ENCODE measurements around the gene PTK7.
"Not testable (repeated sequence)": the region's sequence is repeated elsewhere in the genome, so short reads cannot be mapped to it uniquely, and the experiment has no call there.

The PTK7 gene

GRCh38 chr6:43119482-43119881 is 43.4 kb downstream of the PTK7 start:
- DNase-seq (ENCODE audit: low read depth), result no peak

GRCh38 chr6:43120101-43120763 is 44.1 kb downstream of the PTK7 start:
- DNase-seq (ENCODE audit: low read depth), result no peak

- no peak for DNase-seq (ENCODE audit: low read depth)
These were observed 45.1 kb downstream of the PTK7 start for GRCh38 chr6:43120944-43121913.

DNA sequence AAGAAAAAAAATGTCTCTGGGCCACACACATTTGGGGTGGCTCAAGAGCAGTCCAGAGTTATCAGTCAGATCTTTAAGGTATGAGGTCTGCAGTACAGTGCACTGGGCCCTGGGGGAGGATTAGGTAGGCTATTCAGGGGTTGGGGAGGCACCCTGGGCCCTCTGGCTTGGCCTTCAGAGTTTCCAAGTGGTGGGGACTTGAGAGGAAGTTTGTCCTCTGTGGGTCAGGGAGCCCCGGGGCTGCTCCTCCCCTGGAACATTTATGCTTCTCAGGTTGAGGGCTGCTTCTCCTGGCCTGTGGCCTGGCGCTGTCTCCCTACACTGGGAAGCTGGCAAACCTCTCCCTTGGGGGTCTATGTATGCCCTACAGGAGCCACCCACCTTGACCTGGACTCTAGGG is 46.0 kb downstream of the PTK7 start:
- DNase-seq (ENCODE audit: low read depth), result no peak

- no peak for DNase-seq (ENCODE audit: low read depth)
These were observed 47.6 kb downstream of the PTK7 start for GRCh38 chr6:43123461-43124314.

- DNase-seq (ENCODE audit: low read depth), result no peak
These were observed 48.4 kb downstream of the PTK7 start for GRCh38 chr6:43124481-43124880.

- no peak for DNase-seq (ENCODE audit: low read depth)
These were observed 49.0 kb downstream of the PTK7 start for GRCh38 chr6:43125119-43125518.

DNA sequence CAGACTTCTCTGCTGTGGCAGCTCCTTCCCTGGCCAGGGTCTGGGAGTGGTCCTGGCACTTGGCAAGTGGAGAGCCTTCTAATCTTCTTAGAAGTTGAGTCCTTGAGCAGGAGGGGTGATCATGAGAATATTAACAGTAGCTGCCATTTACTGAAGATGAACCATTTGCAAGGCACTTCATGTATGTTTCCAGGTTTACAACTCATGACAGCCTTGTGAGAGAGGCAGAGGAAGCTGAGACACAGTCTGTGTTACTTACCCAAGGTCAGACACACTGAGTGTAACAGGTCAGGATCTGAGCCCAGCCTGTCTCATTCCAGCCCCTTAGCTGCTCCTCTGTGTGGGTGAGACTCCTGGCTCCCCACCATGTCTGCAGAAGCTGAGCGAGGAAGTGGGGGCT is 49.4 kb downstream of the PTK7 start:
- DNase-seq (ENCODE audit: low read depth), result no peak

DNA sequence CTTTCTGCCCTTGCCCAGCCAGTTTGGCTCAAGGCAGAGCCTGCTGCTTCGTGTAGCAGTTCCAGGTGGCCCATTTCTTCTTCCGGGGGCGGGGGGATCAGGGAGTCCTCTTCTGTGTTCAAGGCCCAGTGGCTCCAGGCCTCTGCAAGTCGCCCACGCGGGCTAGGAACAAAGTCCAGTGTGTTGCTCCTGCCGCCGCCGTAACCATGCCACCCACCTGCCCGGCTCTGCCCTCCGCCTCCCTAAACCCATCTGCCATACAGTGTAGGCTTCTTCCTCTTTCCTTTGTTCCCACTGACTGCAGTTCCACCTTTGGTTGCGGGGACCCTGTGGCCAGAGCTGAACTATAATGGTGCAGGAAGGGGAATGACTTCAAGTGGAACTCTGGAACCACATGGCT is 51.1 kb downstream of the PTK7 start:
- no peak for DNase-seq (ENCODE audit: low read depth)

DNA sequence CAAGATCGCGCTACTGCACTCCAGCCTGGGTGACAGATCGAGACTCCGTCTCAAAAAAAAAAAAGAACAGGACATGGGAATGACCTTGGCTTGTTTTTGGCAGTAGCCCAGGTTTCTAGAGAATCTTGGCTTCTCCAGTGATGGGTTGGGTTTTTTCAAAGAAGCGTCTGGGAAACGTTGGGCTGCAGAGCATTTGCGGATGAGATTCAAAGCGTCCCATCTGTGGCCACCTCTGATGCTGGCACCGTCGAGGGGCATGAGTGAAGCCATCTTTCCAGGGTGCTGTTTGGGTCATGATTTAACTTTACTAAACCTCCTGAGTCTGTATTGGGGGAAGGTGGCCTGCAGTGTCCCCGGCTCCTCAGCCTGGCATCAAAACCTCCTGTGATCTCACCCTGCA is 51.8 kb downstream of the PTK7 start:
- no peak for DNase-seq (ENCODE audit: low read depth)

GRCh38 chr6:43128926-43129325 is 52.8 kb downstream of the PTK7 start:
- no peak for DNase-seq (ENCODE audit: low read depth)

GRCh38 chr6:43129434-43130194 is 53.5 kb downstream of the PTK7 start:
- DNase-seq (ENCODE audit: low read depth), result peak; percentile 2

- no peak for DNase-seq (ENCODE audit: low read depth)
These were observed 54.3 kb downstream of the PTK7 start for GRCh38 chr6:43130429-43130828.

GRCh38 chr6:43131379-43131778 is 55.3 kb downstream of the PTK7 start:
- DNase-seq (ENCODE audit: low read depth), result not testable (repeated sequence)

DNA sequence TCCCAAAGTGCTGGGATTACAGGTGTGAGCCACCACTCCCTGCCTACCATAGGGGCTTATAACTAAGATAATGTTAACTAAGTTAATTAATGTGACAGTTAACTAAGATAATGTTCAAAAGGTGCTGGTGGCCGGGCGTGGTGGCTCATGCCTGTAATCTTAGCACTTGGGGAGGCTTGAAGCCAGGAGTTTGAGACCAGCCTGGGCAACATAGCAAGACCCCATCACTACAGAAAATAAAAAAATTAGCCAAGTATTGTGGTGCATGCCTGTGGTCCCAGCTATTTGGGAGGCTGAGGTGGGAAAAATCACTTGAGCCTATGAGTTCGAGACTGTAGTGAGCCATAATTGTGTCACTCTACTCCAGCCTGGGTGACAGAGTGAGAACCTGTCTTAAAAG is 62.2 kb downstream of the PTK7 start:
- no peak for DNase-seq (ENCODE audit: low read depth)

GRCh38 chr6:43139973-43140372 is 63.9 kb downstream of the PTK7 start:
- DNase-seq (ENCODE audit: low read depth), result not testable (repeated sequence)

GRCh38 chr6:43141644-43142043 is 65.5 kb downstream of the PTK7 start:
- no peak for DNase-seq (ENCODE audit: low read depth)

DNA sequence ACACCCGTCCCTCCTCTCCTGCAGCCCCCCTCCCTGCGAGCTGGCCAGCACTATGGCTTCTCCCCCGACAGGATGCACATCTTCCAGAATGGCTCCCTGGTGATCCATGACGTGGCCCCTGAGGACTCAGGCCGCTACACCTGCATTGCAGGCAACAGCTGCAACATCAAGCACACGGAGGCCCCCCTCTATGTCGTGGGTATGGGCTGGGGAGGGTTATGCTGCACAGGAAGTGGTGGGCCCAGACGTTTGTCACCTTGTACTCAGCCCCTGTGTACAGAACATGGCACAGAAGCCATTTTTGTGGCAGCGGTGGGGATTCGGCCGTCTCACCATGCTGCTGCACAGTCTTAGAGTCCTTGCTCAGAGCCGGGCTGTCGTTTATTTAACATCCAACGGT is 66.0 kb downstream of the PTK7 start:
- no peak for DNase-seq (ENCODE audit: low read depth)

- peak; percentile 44 for DNase-seq (ENCODE audit: low read depth)
These were observed 67.4 kb downstream of the PTK7 start for GRCh38 chr6:43143235-43144128.

DNA sequence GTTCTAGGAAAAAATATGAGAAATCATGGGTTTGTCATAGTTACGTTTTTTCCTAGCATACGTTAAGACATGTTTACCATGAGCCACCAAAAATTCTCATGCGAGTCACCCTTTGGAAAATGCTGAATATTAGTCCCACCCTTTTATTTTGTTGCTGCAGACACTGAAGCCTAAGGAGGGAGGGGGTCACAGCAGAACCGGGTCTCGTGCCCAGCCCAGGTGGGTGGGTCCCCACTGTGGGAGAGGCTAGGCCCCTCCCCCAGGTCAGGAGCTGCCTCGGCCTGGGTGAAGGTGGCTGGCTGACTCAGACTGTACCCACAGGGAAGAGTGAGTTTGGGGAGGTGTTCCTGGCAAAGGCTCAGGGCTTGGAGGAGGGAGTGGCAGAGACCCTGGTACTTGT is 68.8 kb downstream of the PTK7 start:
- DNase-seq (ENCODE audit: low read depth), result no peak

GRCh38 chr6:43146261-43146660 is 70.1 kb downstream of the PTK7 start:
- DNase-seq (ENCODE audit: low read depth), result no peak

Measured in stimulated activated CD4-positive, alpha-beta T cell treated with anti-CD3 and anti-CD28 coated beads, Interleukin-2, amount 100 ng/mL, for 4 hours (primary cell).